HG03457 (cell line): ENCODE data around the gene MC5R.
"Not testable (repeated sequence)": the region's sequence is repeated elsewhere in the genome, so short reads cannot be mapped to it uniquely, and the experiment has no call there.

Experiments
- ATAC-seq: cut with Tn5 transposase; IDR thresholded peaks from one replicate; pipeline ENCODE4 v1.9.1; 2021; ENCODE audit warnings: moderate number of reproducible peaks; ENCODE audit not compliant: unreplicated experiment

Gene MC5R

GRCh38 chr18:13836559-13836958, 12.6 kb downstream of the MC5R start:
- no peak for ATAC-seq

- no peak for ATAC-seq
These were observed 25.8 kb downstream of the MC5R start for GRCh38 chr18:13849791-13850190.

GRCh38 chr18:13862898-13863297, 38.9 kb downstream of the MC5R start:
- not testable (repeated sequence) for ATAC-seq

GRCh38 chr18:13868501-13869271, 44.7 kb downstream of the MC5R start:
- no peak for ATAC-seq

- ATAC-seq = no peak
These were observed 47.8 kb downstream of the MC5R start for GRCh38 chr18:13871701-13872100.

- no peak for ATAC-seq
These were observed 48.4 kb downstream of the MC5R start for GRCh38 chr18:13872373-13872772.

- no peak for ATAC-seq
These were observed 49.0 kb downstream of the MC5R start for GRCh38 chr18:13872932-13873331.

GRCh38 chr18:13874558-13874957, 50.6 kb downstream of the MC5R start:
- no peak for ATAC-seq
